ENCODE results near the gene PPP1R14C.

PPP1R14C gene

DNA sequence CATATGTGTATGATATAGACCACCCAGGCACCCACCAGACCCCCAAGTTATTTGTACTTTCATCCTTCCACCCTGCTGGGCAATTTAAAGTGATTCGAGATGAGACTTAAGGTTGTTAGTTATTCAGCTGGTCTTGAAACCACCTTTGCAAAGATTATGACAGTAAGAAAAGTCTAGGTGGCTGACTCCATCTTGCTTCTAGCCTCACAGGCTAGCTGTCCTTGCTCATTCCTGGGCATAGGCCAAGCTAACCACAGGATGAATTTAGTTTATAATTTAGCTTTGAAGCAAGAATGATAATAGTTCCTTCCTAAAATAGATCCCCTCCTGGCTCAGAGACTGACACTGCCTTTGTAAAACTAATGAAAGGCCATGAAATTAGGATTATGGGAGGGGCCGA lies 154.0 kb downstream of the PPP1R14C start:
- no peak for DNase-seq (ENCODE audit: low read depth)

DNA sequence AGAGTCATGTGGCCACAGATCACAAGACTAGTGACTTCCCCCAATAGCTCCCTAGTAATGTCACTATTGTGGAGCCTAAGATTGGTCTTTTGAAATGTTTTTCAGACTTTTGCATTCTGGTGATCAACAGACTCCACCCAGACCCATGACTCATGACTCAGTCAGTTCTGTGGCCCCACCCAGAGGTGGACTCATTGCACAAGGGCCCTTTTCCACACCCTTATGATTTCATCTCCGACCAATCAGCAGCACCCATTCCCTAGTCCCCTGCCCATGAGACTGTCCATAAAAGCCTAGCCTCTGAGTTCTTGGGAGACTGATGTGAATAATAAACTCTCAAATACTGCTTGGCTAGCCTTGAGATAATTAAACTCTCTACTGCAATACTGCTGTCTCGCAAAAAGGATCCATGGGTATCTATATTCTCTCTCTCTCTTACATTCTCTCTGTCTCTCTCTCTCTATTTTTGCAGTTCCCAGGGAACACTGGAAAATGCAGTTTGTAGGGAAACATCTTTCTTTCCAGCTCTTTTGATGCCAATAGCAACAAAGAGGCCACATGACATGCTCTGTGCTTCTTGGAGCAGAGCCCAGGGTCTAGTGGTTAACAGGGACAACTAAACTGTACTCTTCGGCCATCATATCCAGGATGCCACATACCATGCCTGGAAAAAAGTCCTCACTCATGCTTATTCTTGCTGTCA lies 154.6 kb downstream of the PPP1R14C start:
- DNase-seq (ENCODE audit: low read depth) = no peak

DNA sequence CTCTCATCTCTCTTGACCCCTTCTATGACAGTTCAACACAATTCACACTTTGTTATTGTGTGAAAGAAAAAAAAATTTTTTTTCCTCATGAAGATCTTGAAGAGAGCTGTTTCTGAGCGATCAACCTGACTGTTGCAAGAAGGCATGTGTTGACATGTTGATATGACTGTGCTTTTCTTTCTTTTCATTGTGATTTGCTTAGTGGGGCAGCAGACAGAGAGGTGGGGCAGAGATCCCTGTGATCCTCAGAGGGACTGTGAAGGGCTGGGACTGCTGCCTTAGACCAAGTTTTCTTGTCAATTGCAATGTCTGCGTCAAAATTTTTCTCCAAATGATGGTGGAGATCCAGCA lies 155.2 kb downstream of the PPP1R14C start:
- DNase-seq (ENCODE audit: low read depth) = no peak

DNA sequence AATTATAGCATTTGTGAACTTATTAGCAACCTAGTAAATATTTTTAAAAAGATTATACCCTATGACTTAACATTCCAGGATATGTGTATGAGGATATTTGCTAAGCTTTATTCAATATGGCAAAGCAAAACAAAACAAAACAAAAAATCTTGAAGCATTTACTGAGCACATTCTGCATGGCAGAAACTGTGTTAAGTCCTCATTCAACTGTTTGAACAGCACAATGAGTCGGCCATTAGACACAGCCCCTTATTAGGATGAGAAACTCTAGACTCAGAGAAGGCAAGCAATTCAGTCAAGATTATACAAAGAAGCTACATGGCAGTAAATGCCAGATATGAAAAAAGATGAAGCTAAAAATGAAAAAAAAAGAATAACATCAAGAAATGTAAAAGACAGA lies 155.8 kb downstream of the PPP1R14C start:
- no peak for DNase-seq (ENCODE audit: low read depth)
